SK-N-SH (cell line): ENCODE measurements around the gene ZNF837. TPM values are rescaled to one million over a fixed set of nuclear protein-coding genes. Genes with fewer than 3 reads are reported as not detected.

Source experiments
- CTCF ChIA-PET: fragments of 300-600, 350-600 bp; formaldehyde crosslinking; extraction: SDS; loops from one replicate; lab custom pipeline; 2021; lab: Yijun Ruan, JAX
- POLR2A ChIA-PET: fragments of 350-600 bp; sonication (Branson Sonifier 250); formaldehyde crosslinking; extraction: SDS; loops from one replicate; lab custom pipeline; 2020; ENCODE audit warnings: antibody characterized with exemption, inconsistent platforms; lab: Yijun Ruan, JAX
- DNase-seq: peaks from one replicate; pipeline ENCODE4 v3.0.0; 2012
- H2AFZ ChIP-seq: fragments of 200-600 bp; sonication (generic); 2 replicates; pipeline ENCODE4 v1.8.1; 2016; ENCODE audit warnings: antibody characterized with exemption, mild to moderate bottlenecking, low read depth
- H3F3A ChIP-seq: fragments of 200-600 bp; sonication (generic); replicated peaks from 2 replicates; pipeline ENCODE3; 2016; ENCODE audit warnings: antibody characterized with exemption, mild to moderate bottlenecking; ENCODE audit not compliant: insufficient read depth
- H3K27ac ChIP-seq, 2 experiments: fragments of 200-500 bp in 1 of 2; fragments of 200-600 bp in 1 of 2; sonication (Bioruptor generic) in 1 of 2; sonication (generic), shearing (Covaris generic) in 1 of 2; 2 replicates each; pipeline versions ENCODE4 v1.5.1 to v1.6.1; 2014 to 2016; ENCODE audit warnings: low read depth in 2 of 2, inconsistent platforms in 1 of 2, low read length in 1 of 2, mild to moderate bottlenecking in 1 of 2, mixed read lengths in 1 of 2
- H3K27me3 ChIP-seq: fragments of 200-600 bp; sonication (generic), shearing (Covaris generic); 2 replicates; pipeline ENCODE4 v1.6.1; 2016; ENCODE audit warnings: mixed run types; ENCODE audit not compliant: insufficient read depth
- H3K36me3 ChIP-seq, 2 experiments: fragments of 200-500 bp in 1 of 2; fragments of 200-600 bp in 1 of 2; sonication (Bioruptor generic) in 1 of 2; sonication (generic) in 1 of 2; replicated peaks in 1 of 2; 2 replicates each; pipeline versions ENCODE3 to v1.5.1; 2014 to 2016; ENCODE audit warnings: low read length in 1 of 2, mild to moderate bottlenecking in 1 of 2; ENCODE audit not compliant: insufficient read depth in 2 of 2, control insufficient read depth in 1 of 2
- H3K4me1 ChIP-seq, 2 experiments: fragments of 200-500 bp in 1 of 2; fragments of 200-600 bp in 1 of 2; sonication (Bioruptor generic) in 1 of 2; sonication (generic), shearing (Covaris generic) in 1 of 2; 2 replicates each; pipeline versions ENCODE4 v1.5.1 to v1.6.1; 2014 to 2016; ENCODE audit warnings: low read depth in 1 of 2, low read length in 1 of 2, mixed run types in 1 of 2; ENCODE audit not compliant: insufficient read depth in 2 of 2, control insufficient read depth in 1 of 2
- H3K4me2 ChIP-seq: fragments of 200-600 bp; sonication (generic), shearing (Covaris generic); 2 replicates; pipeline ENCODE4 v1.6.1; 2017; ENCODE audit warnings: mixed run types
- H3K4me3 ChIP-seq, 2 experiments: fragments of 200-500 bp in 1 of 2; fragments of 200-600 bp in 1 of 2; sonication (Bioruptor generic) in 1 of 2; sonication (generic), shearing (Covaris generic) in 1 of 2; 2 replicates each; pipeline versions ENCODE4 v1.5.1 to v1.8.1; 2014 to 2016; ENCODE audit warnings: low read depth in 2 of 2, inconsistent platforms in 1 of 2, low read length in 1 of 2, mild to moderate bottlenecking in 1 of 2, mixed read lengths in 1 of 2, moderate library complexity in 1 of 2
- H3K79me2 ChIP-seq: fragments of 200-600 bp; sonication (generic); 2 replicates; pipeline ENCODE4 v1.8.1; 2017; ENCODE audit warnings: mild to moderate bottlenecking; ENCODE audit not compliant: insufficient read depth
- H3K9ac ChIP-seq: fragments of 200-600 bp; sonication (generic); 2 replicates; pipeline ENCODE4 v1.6.1; 2017; ENCODE audit warnings: mixed run types
- H3K9me2 ChIP-seq: fragments of 200-600 bp; sonication (generic); 2 replicates; pipeline ENCODE4 v1.6.1; 2017; ENCODE audit warnings: mixed run types
- H3K9me3 ChIP-seq: fragments of 200-600 bp; sonication (generic); 2 replicates; pipeline ENCODE4 v1.6.1; 2017; ENCODE audit warnings: mixed run types, mild to moderate bottlenecking, moderate library complexity
- H4K20me1 ChIP-seq: fragments of 200-600 bp; sonication (generic); 2 replicates; pipeline ENCODE4 v1.6.1; 2017; ENCODE audit warnings: mild to moderate bottlenecking, mixed run types; ENCODE audit not compliant: insufficient read depth
- ELF1 ChIP-seq: IDR thresholded peaks from 2 replicates; pipeline ENCODE4 v1.4.0; 2012
- EP300 ChIP-seq, 2 experiments: IDR thresholded peaks; 2 replicates each; pipeline versions ENCODE4 v1.4.0 to v1.6.1; 2012; ENCODE audit warnings: borderline replicate concordance in 1 of 2, low read depth in 1 of 2, low read length in 1 of 2
- FOXJ3 ChIP-seq: sonication (generic); formaldehyde crosslinking; IDR thresholded peaks from 2 replicates; pipeline ENCODE4 v1.5.1; 2020; ENCODE audit warnings: mild to moderate bottlenecking, missing genetic modification reagents
- GABPA ChIP-seq: IDR thresholded peaks from 2 replicates; pipeline ENCODE4 v1.4.0; 2012; ENCODE audit warnings: low read depth, mild to moderate bottlenecking
- MEF2A ChIP-seq: IDR thresholded peaks from 2 replicates; pipeline ENCODE4 v1.4.0; 2012; ENCODE audit warnings: low read depth, borderline replicate concordance
- MXI1 ChIP-seq: IDR thresholded peaks from 2 replicates; pipeline ENCODE4 v1.6.1; 2012; ENCODE audit warnings: mild to moderate bottlenecking, low read depth, low read length, improper control_type of control experiment
- NFIC ChIP-seq: IDR thresholded peaks from 2 replicates; pipeline ENCODE4 v1.4.0; 2012; ENCODE audit warnings: borderline replicate concordance
- NRF1 ChIP-seq: IDR thresholded peaks from 2 replicates; pipeline ENCODE4 v1.6.1; 2012; ENCODE audit warnings: low read depth, mild to moderate bottlenecking, low read length
- RCOR1 ChIP-seq: fragments of 150-350 bp; IDR thresholded peaks from 2 replicates; pipeline ENCODE4 v1.6.1; 2017; ENCODE audit warnings: antibody characterized with exemption, low read length
- SMC3 ChIP-seq: IDR thresholded peaks from 2 replicates; pipeline ENCODE4 v1.6.1; 2012; ENCODE audit warnings: low read depth, low read length, improper control_type of control experiment
- WGBS: methylation state at CpG from one replicate; pipeline ENCODE4 v1.1.6; 2017; ENCODE audit warnings: low lambda C conversion rate; 5-methylcytosine and 5-hydroxymethylcytosine counted together
- polyA plus RNA-seq, 3 experiments: library from polyadenylated mRNA; depleted of rRNA; stranded (reverse); fragments of >200 nt; gene quantifications; 2 replicates each; pipeline ENCODE4 v1.2.3, GENCODE V29; 2012
- TF ChIP-seq, protein P1 (sequence below): fragments of 150-350 bp; IDR thresholded peaks from 2 replicates; pipeline ENCODE4 v1.6.1; 2017; ENCODE audit warnings: antibody characterized with exemption, low read length, low read depth, borderline replicate concordance
- TF ChIP-seq, protein P2 (sequence below): IDR thresholded peaks from 2 replicates; pipeline ENCODE4 v1.6.1; 2012; ENCODE audit warnings: mild to moderate bottlenecking, low read depth, low read length, moderate library complexity

The ZNF837 gene
- polyA plus RNA-seq, 1 of the 3 experiments (the other 2 are of a cell fraction) = 1.6 TPM

DNA sequence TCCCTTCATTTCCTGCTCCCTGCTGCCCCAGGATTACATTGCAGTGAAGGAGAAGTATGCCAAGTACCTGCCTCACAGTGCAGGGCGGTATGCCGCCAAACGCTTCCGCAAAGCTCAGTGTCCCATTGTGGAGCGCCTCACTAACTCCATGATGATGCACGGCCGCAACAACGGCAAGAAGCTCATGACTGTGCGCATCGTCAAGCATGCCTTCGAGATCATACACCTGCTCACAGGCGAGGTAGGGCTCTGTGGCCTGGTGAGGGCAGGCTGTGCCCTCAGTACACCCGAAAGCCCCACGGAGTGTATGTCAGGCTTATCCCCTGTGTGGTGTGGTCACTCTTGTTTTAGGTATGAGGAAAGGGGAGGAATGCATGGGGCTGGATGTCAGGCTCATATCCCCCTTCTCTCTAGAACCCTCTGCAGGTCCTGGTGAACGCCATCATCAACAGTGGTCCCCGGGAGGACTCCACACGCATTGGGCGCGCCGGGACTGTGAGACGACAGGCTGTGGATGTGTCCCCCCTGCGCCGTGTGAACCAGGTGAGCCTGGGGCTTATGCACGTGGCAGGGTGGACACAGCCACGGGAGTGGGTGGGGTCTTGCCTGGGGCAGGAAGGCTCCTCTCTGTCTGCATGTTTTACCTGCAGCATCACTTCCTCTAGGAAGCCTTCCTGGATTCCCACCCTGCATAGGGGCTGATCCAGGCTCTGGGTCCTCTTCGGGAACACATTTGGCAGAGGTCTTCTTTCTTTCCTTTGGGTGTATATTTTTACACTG is 12.3 kb upstream of the ZNF837 start:
- no peak overlapping the region for H3K27ac ChIP-seq
- H3K9ac ChIP-seq = no peak overlapping the region
- peaks cover 46% of the 10 kb centered on the region for H3K79me2 ChIP-seq
- H3K9me2 ChIP-seq = no peaks in the 10 kb centered on the region
- TF ChIP-seq EP300 (IDR thresholded peaks at IDR 0.05; ENCODE audit: borderline replicate concordance in 1 of 2, low read depth in 1 of 2, low read length in 1 of 2) = no peak
- no peak for TF ChIP-seq RCOR1
- TF ChIP-seq MEF2A = no peak
- TF ChIP-seq, protein P1, sequence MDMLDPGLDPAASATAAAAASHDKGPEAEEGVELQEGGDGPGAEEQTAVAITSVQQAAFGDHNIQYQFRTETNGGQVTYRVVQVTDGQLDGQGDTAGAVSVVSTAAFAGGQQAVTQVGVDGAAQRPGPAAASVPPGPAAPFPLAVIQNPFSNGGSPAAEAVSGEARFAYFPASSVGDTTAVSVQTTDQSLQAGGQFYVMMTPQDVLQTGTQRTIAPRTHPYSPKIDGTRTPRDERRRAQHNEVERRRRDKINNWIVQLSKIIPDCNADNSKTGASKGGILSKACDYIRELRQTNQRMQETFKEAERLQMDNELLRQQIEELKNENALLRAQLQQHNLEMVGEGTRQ = no peak
- no peak for TF ChIP-seq GABPA
- ChIA-PET POLR2A (no interaction called here), CTCF (interaction anchor here (0.7 kb wide), 1 partner anchor 127 kb away, joined by 3 read pairs; the partner anchor contains the start of gene ZBTB45)
- no peak overlapping the region for H3K4me2 ChIP-seq
- H3K36me3 ChIP-seq = peaks cover 48 to 55% of the 10 kb centered on the region in 2 experiments
- H3F3A ChIP-seq = peaks cover 36% of the 10 kb centered on the region
- H3K4me3 ChIP-seq = no peak overlapping the region
- H3K9me3 ChIP-seq = no peaks in the 10 kb centered on the region
- DNase-seq = no peak
- peaks cover 39% of the 10 kb centered on the region for H4K20me1 ChIP-seq
- H3K4me1 ChIP-seq = peaks cover 7 to 8% of the 10 kb centered on the region in 2 experiments; a peak in 2 of 4 replicates
- WGBS = 90% methylated on average over 8 of the region's 26 CpGs
- H3K27me3 ChIP-seq = no peaks in the 10 kb centered on the region
- no peak overlapping the region for H2AFZ ChIP-seq

DNA sequence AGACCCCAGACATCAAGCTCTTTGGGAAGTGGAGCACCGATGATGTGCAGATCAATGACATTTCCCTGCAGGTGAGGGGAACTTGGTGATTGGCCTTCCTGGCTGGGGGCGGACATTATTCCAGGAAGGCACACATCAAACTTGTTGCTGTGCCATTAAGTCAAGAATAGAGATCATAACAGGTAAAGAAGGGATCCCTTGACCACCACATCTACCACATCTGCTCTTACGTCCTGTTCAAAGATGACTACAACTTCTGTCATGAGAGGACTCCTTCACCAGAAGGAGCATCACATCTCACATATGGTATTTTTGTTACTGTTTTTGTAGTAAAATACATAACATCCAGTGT is 7.3 kb upstream of the ZNF837 start:
- DNase-seq = no peak
- peak overlapping the region; percentile 85 for H3K4me2 ChIP-seq
- peaks cover 43% of the 10 kb centered on the region for H4K20me1 ChIP-seq
- peaks cover 16 to 25% of the 10 kb centered on the region in 2 experiments; a peak in 3 of 4 replicates for H3K4me1 ChIP-seq
- peak overlapping the region; percentile 87 to 92 for H3K4me3 ChIP-seq
- H3K36me3 ChIP-seq = peaks cover 27 to 44% of the 10 kb centered on the region in 2 experiments
- H3K79me2 ChIP-seq = peaks cover 70% of the 10 kb centered on the region
- no peaks in the 10 kb centered on the region for H3K9me2 ChIP-seq
- H3K9me3 ChIP-seq = no peaks in the 10 kb centered on the region
- TF ChIP-seq ELF1 = no peak
- TF ChIP-seq, protein P2, sequence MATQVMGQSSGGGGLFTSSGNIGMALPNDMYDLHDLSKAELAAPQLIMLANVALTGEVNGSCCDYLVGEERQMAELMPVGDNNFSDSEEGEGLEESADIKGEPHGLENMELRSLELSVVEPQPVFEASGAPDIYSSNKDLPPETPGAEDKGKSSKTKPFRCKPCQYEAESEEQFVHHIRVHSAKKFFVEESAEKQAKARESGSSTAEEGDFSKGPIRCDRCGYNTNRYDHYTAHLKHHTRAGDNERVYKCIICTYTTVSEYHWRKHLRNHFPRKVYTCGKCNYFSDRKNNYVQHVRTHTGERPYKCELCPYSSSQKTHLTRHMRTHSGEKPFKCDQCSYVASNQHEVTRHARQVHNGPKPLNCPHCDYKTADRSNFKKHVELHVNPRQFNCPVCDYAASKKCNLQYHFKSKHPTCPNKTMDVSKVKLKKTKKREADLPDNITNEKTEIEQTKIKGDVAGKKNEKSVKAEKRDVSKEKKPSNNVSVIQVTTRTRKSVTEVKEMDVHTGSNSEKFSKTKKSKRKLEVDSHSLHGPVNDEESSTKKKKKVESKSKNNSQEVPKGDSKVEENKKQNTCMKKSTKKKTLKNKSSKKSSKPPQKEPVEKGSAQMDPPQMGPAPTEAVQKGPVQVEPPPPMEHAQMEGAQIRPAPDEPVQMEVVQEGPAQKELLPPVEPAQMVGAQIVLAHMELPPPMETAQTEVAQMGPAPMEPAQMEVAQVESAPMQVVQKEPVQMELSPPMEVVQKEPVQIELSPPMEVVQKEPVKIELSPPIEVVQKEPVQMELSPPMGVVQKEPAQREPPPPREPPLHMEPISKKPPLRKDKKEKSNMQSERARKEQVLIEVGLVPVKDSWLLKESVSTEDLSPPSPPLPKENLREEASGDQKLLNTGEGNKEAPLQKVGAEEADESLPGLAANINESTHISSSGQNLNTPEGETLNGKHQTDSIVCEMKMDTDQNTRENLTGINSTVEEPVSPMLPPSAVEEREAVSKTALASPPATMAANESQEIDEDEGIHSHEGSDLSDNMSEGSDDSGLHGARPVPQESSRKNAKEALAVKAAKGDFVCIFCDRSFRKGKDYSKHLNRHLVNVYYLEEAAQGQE = no peak
- TF ChIP-seq NRF1 = no peak
- TF ChIP-seq FOXJ3 = no peak
- TF ChIP-seq GABPA = no peak
- TF ChIP-seq SMC3 = no peak
- no peak for TF ChIP-seq MXI1
- TF ChIP-seq NFIC = no peak
- TF ChIP-seq MEF2A = no peak
- WGBS = 28% methylated on average over 3 of the region's 3 CpGs
- H3K27ac ChIP-seq = no peak overlapping the region
- CTCF ChIA-PET = interaction anchor here (0.6 kb wide), 1 partner anchor 775 kb away, joined by 3 read pairs; no protein-coding TSS in a partner anchor
- H2AFZ ChIP-seq = no peak overlapping the region
- H3F3A ChIP-seq = peaks cover 22% of the 10 kb centered on the region
- no peaks in the 10 kb centered on the region for H3K27me3 ChIP-seq
- POLR2A ChIA-PET = interaction anchor here (0.9 to 1.6 kb wide), 5 partner anchors 10 to 131 kb away, joined by 3 to 5 read pairs (median 4); partner anchors contain the start of genes ZBTB45 and ZNF497
- peak overlapping the region; percentile 91 for H3K9ac ChIP-seq
